Epithelial cell of esophagus (primary cell): ENCODE results near the gene ZNF724.
"Not testable (repeated sequence)": the region's sequence is repeated elsewhere in the genome, so short reads cannot be mapped to it uniquely, and the experiment has no call there.

ENCODE experiments used
- DNase-seq: peaks from one replicate; pipeline ENCODE4 v3.0.0; 2010; ENCODE audit warnings: low read depth
- H3K4me3 ChIP-seq: 2 replicates; pipeline ENCODE4 v1.5.1; 2011; ENCODE audit warnings: mild to moderate bottlenecking, low read length, control low read depth
- CTCF ChIP-seq: IDR thresholded peaks from 2 replicates; pipeline ENCODE4 v1.5.1; 2011; ENCODE audit warnings: low read depth, mild to moderate bottlenecking, low read length, control low read depth, inconsistent platforms; ENCODE audit not compliant: insufficient read depth; ENCODE audit errors: missing control alignments

The ZNF724 gene

GRCh38 chr19:23249911-23250649, at the start of gene ZNF724:
TSS of gene ZNF724 (minus strand) at chr19:23250394. CDS start at chr19:23250242, 152 bp downstream.
- peak within 1 kb of the TSS; percentile 69 for H3K4me3 ChIP-seq
- DNase-seq, result peak; percentile 98
- TF ChIP-seq CTCF, result no peak

GRCh38 chr19:23294141-23294540, 43.9 kb upstream of the ZNF724 start:
- no peak overlapping the region for H3K4me3 ChIP-seq
- DNase-seq, result no peak
- TF ChIP-seq CTCF, result no peak

- not testable (repeated sequence) for DNase-seq, H3K4me3 ChIP-seq
These were observed 39.8 kb upstream of the ZNF724 start for GRCh38 chr19:23289966-23290365.

- no peak overlapping the region for H3K4me3 ChIP-seq
- TF ChIP-seq CTCF, result no peak
- DNase-seq, result no peak
These were observed 37.4 kb upstream of the ZNF724 start for GRCh38 chr19:23287620-23288019.

GRCh38 chr19:23286477-23286876, 36.3 kb upstream of the ZNF724 start:
- TF ChIP-seq CTCF, result peak; percentile 35
- H3K4me3 ChIP-seq, result no peak overlapping the region
- DNase-seq, result no peak

GRCh38 chr19:23285948-23286347, 35.8 kb upstream of the ZNF724 start:
- no peak for DNase-seq
- no peak for TF ChIP-seq CTCF
- H3K4me3 ChIP-seq, result no peak overlapping the region

- H3K4me3 ChIP-seq, result not testable (repeated sequence)
- peak; percentile 56 for DNase-seq
These were observed 35.1 kb upstream of the ZNF724 start for GRCh38 chr19:23285326-23285725.

- H3K4me3 ChIP-seq, result no peak overlapping the region
- DNase-seq, result peak; percentile 41
- TF ChIP-seq CTCF, result peak; percentile 59
These were observed 33.7 kb upstream of the ZNF724 start for GRCh38 chr19:23283925-23284324.
